NCI-H2227 (cell line): ENCODE data around the gene ABTB2.

Experiments used
- DNase-seq: peaks from one replicate; lab custom pipeline; 2025; ENCODE audit not compliant: unreplicated experiment; lab: John Stamatoyannopoulos, UW

ABTB2 gene

GRCh38 chr11:34317036-34317360 is 40.8 kb downstream of the ABTB2 start:
- DNase-seq, result no peak

DNA sequence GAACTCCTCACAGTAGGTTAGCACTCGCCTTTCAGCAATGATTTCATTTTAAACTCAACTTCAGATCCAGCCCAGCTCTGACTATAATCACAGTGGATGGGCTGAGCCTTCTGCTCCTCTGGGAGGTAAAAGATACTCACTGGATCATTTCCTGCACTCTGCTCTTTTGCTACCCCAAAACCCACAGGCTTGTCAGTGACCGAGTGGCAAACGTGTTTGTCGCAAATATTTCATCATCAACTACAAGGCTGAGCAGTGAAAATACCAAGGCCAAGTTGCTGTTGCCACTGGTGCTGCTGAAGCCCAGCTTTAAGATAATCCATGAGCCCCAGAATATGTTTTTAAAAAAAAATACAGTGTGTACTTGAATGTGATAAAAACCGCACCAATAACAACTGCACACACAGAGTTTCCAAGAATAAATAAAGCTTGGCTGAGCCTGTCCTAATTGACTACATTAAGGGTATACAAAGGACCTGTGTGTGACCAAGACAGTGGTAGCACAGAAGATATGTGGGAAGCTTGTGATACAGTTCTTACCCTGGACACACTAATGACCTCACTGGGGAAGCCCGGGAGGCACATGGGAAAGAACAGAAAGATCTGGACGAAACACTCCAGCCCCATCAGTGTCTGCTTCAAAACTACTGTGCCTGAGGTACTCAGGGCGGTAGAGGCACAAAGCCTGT is 41.3 kb downstream of the ABTB2 start:
- DNase-seq, result no peak

DNA sequence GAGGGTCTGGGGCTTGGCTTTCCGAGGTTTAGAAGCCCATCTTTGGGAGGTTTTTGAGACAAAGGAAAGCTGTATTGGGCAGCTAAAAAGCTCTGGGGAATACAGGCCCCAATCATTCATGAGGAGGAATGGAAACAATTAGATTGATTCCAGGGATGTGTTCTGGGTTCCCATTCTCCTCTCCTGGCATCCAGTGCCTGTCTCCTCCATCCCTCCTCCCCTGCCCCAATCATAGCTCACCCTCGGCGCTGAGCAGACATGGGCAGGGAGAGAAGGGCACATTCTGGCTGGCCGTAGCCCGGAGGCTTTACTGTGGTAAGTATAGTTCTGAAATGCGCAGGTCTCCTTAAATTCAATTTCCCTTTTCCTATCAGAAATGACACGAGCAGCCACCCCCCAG is 42.4 kb downstream of the ABTB2 start:
- DNase-seq, result no peak

DNA sequence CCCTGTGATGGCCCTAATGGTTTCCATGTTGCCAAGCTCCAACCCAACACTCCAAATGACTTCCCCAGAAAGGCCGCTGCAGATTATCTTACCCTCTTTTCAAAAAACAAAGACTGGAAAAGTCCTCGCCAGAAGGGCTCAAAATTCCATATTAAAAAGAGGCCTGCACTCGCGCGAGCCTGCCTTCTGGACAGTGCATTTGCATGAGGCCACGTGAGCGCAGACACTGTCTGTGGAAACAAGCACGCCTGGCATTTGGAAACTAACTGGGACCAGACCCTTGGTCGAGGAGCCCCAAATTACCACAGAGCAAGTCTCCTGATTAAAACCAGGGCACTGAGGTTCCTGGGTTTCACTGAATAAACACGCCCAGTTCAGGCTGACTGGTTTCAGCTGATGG is 42.9 kb downstream of the ABTB2 start:
- no peak for DNase-seq

GRCh38 chr11:34314176-34314575 is 43.6 kb downstream of the ABTB2 start:
- no peak for DNase-seq

DNA sequence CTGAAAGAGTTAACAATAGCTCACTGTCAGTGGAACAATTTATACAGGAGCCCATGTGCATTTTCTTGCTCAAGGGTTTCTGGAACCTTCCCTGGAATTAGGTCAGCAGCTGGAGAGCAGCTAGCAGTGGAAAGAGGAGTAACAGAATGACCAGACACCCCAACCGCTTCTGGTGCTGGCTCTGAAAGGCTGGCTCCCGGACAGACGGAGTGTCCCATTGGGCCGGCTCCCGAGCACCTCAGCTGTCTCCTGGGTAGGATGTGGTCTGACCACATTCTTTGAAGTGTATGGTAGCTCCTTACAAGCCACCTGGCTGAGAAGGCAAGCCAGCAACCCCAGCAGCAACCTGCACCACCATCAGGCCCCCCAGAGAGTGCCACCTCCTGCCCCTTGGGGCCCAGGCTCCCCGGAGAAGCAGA is 44.7 kb downstream of the ABTB2 start:
- DNase-seq, result no peak

- no peak for DNase-seq
Observed at GRCh38 chr11:34311126-34311525, 46.7 kb downstream of the ABTB2 start.

DNA sequence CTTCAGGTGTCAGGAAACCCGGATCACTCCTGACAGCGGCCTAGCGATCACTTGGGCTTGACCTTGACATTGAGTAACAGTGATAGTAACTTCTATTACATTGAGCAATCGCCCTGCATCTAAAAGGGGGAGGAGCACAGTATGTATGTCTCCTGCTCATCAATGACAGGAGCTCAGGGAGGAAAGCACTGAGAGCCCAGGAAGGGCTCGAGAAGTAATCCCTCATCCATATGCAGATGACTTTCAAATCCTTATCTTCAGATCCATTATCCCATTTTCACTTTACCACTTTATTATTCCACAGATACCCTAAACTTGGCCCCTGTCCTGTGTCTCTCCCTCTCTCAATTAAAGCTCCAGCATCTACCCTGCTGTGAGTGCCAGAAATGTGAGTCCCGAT is 47.8 kb downstream of the ABTB2 start:
- no peak for DNase-seq

- no peak for DNase-seq
Observed at GRCh38 chr11:34308913-34309585, 48.8 kb downstream of the ABTB2 start.

GRCh38 chr11:34308049-34308912 is 49.5 kb downstream of the ABTB2 start:
- DNase-seq, result no peak

DNA sequence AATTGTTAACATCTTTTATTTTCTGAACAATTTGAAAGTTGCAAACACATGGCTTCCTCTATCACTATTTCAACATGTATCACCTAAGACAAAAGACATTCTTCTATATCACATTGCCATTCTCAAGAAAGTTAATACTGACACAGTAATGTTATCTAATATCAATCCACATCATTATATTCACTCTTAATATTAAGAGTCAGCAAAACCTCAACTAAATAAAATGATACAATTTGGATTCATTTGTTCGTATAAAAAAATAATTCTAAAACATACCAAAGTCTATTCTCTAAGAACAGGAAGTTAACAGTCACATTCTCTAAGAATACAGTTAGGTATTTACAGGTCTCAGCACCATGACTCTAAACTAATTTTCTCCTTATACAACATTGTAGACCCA is 52.0 kb downstream of the ABTB2 start:
- DNase-seq, result no peak

DNA sequence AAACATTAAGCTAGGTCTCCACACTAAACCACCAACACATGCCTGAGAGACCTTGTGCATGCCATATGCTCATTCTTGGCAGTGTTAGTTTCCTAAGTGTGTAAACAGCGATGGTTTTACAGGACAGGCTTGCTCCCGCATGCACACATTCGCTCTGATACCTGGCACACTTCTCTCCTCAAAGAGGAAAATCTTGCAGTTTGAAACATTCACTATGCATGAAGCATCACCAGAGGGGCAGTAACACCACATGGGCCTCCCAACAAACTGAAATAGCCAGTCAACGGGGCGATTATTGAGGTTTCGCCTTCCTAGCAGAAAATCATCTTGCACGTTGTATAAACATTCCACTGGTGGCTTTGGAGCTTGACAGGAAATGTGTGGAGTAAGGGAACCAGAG is 52.6 kb downstream of the ABTB2 start:
- DNase-seq, result no peak

- DNase-seq, result no peak
Observed at GRCh38 chr11:34303028-34303570, 54.7 kb downstream of the ABTB2 start.

- DNase-seq, result no peak
Observed at GRCh38 chr11:34302046-34302921, 55.5 kb downstream of the ABTB2 start.

- DNase-seq, result no peak
Observed at GRCh38 chr11:34300926-34301295, 56.9 kb downstream of the ABTB2 start.

- no peak for DNase-seq
Observed at GRCh38 chr11:34300026-34300925, 57.5 kb downstream of the ABTB2 start.

- no peak for DNase-seq
Observed at GRCh38 chr11:34299284-34299972, 58.4 kb downstream of the ABTB2 start.

GRCh38 chr11:34298871-34299270 is 58.9 kb downstream of the ABTB2 start:
- no peak for DNase-seq

GRCh38 chr11:34296412-34296811 is 61.4 kb downstream of the ABTB2 start:
- no peak for DNase-seq
